22Rv1 (cell line): ENCODE results near the gene ZBTB32.

Experiments
- CTCF ChIP-seq: fragments of 450-650 bp; IDR thresholded peaks from 2 replicates; pipeline ENCODE4 v1.5.1; 2017; ENCODE audit warnings: mild to moderate bottlenecking
- ZFX ChIP-seq: fragments of 450-650 bp; IDR thresholded peaks from 2 replicates; pipeline ENCODE4 v1.6.1; 2017; ENCODE audit warnings: antibody characterized with exemption, borderline replicate concordance

GRCh38 chr19:35755550-35756376, 51.4 kb downstream of the ZBTB32 start:
- no peak for TF ChIP-seq CTCF
- TF ChIP-seq ZFX: no peak
